Jurkat, Clone E6-1 (cell line): ENCODE data around the gene PMF1.
A peak's percentile ranks its signal among the peaks of the same experiment; 100 is the strongest.

Experiments
- DNase-seq: peaks from one replicate; pipeline ENCODE4 v3.0.0-alpha.2; 2011; ENCODE audit warnings: low read depth, low spot score
- H3K4me3 ChIP-seq: 2 replicates; pipeline ENCODE4 v1.5.1; 2011; ENCODE audit warnings: mild to moderate bottlenecking, low read length, control low read depth, moderate library complexity

The PMF1 gene

DNA sequence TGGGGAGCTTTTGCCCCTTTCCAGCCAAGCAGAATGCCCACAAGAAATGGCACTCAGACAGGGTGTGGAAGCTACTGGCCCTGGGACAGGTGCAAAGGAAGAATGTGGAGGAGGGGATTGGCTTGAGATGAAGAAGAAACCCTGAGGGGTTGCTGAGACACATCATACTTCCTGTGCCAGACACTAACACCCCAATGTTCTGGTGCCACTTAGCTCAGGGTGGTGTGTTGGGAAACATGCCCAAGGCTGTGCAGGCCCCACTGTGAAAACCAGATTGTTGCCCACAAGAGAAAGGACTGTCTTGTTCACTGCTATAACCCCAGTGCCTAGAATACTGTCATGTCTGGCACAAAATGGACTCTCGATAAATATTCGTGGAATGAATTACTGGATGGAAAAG lies 44.9 kb downstream of the PMF1 start:
- H3K4me3 ChIP-seq: no peak overlapping the region
- peak; percentile 51 for DNase-seq

DNA sequence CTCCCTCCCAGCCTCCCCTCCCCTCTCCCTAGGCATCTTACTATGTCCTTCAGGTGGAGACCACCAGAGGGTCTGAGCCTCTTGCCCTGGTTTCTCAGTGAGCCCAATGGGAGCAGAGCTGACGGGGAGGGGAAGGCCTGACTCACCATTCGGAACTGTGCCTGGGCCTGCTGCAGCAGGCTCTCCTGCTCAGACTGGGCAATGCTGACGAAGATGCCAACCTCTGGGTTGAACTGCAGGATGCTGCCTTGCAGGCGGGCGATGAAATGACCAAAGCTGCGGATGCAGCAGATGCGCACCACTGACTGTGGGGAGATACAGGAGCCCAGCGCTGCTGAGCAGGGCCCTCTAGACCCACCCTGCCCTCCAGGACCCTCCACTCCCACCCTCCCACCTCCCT lies 46.1 kb downstream of the PMF1 start:
- no peak overlapping the region for H3K4me3 ChIP-seq
- no peak for DNase-seq

DNA sequence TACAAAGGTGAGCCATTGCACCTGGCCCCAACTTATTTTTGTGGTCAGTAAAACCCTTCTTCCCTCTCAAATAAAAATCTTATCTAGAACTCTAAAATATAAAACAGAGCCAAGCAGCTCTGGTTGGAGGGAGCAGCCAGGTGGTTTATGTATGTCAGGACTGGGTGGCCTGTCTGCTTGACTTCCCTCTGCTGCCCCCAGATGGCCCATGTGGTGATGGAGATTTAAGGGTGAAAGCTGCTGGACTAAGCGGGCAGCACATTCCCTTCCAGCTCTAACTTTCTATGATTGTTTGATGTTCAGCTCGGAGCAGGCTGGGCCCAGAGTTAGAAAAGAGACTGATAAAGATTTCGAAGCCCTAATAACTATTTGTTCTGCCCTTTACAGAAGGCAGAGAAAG lies 47.0 kb downstream of the PMF1 start:
- no peak for DNase-seq
- no peak overlapping the region for H3K4me3 ChIP-seq

DNA sequence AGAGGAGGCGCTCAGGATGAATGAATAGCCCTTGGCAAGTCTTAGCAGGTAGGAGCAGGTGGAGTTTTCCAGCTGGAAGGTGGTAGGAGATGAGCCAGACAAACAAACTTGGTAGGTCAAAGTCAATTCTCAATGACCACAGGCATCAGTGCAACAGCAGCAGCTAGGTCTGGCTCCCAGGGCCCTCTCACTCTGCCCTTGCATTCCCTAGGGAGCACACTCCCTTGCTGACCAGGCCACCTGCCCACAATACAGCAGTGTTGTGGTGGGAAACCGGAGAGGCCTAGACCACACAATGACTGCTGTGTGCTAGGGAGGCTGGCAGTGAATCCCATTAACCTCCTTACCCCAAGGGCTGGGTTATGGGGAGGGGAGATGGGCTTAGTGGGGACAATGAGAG lies 48.1 kb downstream of the PMF1 start:
- H3K4me3 ChIP-seq: no peak overlapping the region
- DNase-seq: no peak

DNA sequence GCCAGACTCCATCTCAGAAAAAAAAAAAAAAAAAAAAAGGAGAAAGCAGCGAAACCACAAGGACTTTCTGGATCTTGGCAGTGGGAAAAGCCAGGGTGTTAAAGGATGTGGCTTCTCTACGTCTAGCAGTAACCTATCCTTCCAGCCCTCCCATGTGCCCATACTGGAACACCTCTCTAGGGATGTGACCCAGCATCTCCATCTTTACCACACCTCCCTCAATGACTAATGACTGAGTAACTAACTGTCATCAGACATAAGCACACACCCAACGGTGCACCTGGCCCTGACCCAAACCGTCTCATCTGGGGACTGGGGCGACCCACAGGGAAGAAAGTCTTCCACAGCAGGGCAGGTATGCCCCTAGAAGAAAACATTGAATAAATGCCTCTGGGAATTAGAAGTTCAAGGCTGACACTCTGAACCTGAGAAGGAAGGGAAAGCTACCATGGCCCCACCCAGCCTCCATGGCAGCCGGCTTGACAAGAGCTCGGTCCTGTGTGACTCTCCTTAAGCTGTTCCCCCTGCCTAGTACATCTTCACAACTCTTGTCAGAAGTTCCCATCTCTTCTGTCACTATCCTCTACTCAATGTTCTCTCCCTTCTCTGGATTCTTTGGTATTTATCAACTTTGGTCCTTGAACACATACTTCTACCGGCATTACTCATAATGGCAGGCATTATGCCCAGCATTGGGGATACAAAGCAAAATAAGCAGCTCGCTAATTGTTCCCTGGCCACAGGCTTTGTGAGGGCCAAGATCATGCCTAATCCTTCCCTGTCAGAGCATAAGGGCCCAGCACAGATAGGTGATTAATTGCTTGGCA lies 49.9 kb downstream of the PMF1 start:
- no peak overlapping the region for H3K4me3 ChIP-seq
- DNase-seq: no peak

DNA sequence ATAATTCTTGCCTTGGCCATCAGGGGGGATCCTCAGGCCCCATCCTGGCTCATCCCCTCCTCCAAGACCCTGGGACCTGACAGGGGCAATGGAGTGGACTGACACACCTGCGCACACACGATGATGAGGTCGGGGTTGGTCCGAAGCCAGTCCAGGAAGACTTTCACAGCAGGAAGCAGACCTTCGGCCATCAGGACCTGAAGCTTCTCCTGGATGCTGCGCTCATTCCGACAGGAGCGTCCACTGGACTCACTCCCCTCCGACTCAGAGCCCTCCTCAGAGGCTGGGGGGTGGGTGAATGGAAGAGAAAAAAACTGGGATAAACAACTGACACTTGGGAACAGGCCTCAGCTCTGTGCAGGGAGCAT lies 50.5 kb downstream of the PMF1 start:
- no peak for DNase-seq
- H3K4me3 ChIP-seq: no peak overlapping the region

DNA sequence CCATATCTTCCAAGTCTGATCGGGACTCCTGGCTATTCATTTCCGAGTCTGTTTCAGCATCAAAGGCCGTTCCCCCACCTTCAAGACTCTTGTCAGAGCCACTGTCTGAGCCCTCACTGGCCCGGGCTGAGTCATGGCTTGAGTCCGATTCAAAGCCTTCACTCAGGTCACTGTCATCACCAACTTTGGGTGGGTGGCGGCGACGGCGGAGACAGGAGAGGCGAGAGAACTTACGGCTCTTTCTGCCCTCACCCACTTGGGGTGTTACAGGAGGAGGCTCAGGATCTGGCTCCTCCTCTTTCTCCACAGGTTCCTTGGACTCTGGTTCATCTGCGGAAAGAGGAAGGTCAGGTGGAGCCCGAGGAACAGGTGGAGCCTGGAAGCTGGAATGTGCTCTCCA lies 53.2 kb downstream of the PMF1 start:
- no peak overlapping the region for H3K4me3 ChIP-seq
- no peak for DNase-seq

DNA sequence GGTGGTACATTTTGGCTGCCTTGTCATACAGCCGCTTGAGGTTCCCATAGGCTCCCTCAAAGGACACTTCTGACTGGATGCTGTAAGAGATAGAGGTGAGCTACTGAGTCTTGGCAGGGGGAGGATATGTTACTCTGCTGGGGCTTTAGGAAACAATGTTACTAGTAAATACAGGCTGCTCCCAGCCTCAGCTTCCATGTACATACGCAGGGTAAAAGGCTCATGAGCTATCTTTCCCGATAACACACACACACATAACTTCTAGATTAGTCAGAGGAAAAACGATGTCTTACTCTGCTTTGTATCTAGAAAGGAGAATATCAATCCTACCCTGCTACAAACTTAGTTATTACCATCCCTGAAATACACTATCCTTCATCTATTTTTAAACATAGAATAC lies 55.5 kb downstream of the PMF1 start:
- H3K4me3 ChIP-seq: no peak overlapping the region
- DNase-seq: no peak

DNA sequence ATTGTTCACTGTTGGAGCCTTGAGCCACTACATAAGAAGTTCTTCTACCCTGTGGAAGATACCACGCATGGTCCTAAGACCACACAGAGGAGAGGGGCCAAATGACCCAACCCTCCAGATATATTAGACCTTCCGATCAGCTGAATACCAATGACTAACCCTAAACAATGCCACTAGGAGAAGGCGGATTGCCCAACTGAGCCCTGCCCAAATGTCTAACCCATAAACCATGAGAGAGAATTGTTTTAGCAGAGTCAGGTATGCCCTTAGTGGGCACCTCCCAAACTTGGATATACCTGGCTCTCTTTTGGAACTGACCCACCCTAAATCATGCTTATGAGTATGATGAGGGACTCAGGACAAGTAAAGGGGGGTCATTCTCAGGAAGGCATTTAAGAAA lies 57.5 kb downstream of the PMF1 start:
- no peak overlapping the region for H3K4me3 ChIP-seq
- DNase-seq: no peak

DNA sequence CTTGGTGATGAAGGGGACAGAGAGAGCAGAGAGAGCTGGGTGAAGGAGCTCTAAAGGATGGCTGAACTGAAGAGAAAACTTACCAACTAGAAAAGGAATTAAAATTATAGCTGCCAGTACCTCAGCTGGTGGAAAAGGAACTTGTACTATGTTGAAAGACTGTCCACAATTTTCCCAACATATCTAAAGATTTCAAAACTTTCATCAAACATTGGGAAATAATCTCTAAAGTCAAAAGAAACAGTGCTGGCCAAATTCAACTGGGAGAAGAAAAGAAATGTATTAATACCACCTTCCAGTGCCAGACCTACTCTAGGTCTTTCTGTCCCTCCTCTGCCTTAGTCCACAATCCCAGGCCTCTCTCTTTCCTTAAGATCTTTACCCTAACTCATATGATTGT lies 63.7 kb downstream of the PMF1 start:
- DNase-seq: no peak
- no peak overlapping the region for H3K4me3 ChIP-seq

DNA sequence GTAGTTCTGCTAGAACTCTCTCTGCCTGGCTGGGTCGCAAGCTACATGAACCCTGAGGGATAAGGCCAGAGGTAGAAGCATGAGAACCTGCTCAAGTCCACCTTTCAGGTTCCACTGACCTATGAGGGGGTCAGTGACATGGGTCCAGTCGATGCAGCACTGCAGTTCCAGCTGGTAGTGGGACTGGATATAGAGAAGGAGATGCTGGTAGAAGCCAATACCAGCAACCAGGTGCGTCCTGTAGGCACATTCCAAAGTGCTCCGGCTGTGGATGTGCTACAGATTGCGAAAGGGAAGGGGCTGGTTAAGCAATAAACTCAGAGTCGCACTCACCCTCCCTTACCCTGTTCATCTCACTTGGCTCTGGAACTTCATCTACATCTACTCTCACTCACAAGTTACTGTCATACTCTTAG lies 64.2 kb downstream of the PMF1 start:
- no peak overlapping the region for H3K4me3 ChIP-seq
- DNase-seq: no peak

DNA sequence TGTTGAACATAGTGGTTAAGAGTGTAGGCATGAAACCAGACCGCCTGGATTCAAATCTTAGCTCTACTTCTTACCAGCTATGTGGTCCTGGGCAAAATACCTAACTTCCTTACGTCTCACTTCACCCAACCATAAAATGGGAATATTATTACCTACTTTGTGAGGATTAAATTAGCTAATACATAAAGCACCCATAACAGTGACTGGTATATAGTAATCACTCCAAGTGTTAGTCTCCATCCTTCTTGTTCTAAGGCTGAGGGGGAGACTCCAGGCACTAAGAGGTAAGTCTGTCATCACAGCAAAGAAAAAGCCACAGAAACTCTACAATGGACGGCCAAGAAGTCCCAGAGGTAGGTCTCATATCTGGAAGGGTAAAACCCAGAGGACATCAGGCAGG lies 67.0 kb downstream of the PMF1 start:
- no peak for DNase-seq
- no peak overlapping the region for H3K4me3 ChIP-seq

DNA sequence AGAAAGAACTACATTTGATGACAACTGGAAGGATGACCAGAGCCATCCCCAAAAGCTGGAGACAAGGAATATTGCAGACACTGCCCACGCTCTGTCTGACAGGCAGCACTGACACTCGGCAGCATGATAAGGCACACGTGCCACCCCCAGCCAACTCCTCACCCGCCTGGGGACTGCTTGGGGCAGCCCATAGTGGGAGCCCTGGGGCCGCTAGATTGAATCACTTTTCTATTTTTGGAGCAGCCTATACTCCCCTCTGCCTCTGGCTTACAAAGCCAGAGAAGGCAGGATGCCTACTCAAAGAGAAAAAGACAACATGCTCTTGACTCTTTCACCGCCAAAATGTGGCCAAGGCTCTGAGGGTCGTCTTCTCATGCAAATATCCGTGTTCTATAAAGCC lies 68.5 kb downstream of the PMF1 start:
- DNase-seq: no peak
- H3K4me3 ChIP-seq: peak overlapping the region; percentile 81

DNA sequence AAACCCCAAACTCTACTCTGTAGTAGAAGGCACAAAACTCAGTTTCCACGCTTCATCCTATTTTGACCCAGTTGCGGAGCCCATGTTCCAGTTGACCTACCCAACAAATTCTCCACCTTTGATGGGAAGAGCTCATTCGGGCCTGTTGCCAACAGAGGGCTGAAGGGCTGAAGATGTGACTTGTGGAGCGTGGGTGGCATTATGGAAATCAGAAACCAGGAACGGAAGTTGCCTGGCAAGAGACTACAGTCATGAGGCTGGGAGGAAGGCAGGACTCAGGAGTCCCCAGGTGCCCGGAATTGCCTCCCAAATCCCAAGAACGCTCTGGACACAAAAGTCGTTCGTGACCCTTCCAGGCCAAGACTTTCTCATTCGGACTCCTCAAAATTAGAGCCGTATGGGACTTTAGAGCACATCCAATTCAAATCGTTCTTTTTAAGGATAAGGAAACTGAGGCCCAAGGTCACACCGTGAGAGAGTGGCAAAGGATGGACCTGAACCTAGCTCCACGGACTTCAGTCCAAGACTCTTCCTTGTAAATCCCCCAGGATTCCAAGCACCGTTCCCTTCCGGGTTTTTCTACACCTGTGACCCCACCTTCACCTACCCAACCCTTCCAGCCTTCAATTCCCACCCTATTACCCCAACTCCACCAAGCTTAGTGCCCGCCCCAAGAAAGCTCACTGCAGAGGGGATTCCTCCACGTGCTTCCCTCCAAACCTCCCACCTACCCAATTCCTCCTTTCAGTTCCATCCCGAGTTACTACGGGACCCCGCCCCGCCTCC lies 69.1 kb downstream of the PMF1 start:
- no peak for DNase-seq
- peak overlapping the region; percentile 81 for H3K4me3 ChIP-seq

DNA sequence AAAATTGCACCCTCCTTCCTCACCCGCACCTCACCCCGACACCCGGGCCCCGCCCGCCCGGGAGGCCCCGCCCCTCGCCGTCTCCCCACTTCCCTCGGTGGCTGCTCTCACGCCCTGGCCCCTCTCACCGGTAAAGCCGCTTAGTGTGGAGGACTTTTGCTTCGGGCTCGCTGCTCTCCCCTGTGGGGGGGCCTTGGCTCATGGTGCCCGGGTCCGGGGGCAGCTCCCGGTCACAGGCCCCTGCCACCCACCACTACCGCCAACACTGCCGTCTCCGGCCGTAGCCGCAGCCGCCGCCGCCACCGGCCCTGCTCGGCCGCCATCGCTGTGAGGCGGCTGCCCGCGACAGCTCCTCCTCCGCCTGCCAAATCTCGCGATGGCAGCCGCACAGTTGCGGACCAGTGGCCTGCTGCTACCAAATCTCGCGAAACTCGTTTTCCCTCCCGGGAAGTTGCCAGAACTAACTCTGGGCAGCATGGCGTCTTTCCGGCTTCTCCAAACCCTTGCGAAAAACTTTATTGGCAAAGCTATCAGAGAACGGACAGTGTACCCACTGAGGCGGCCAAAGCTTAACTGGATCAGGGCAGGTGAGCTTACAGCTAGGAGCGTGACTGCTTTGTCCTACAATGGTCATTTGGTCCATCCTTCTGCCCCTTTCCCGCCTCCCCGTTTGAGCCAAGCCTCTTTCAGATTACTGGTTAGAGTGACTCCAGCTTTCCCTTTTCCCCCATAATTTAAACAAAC lies 69.8 kb downstream of the PMF1 start, which contains the start of gene SMG5:
Gene SMG5, minus strand, starts transcription at position 347 of the 744 bp plus-strand sequence. Its CDS starts 145 bp downstream, at position 202.
- H3K4me3 ChIP-seq: peak within 1 kb of the TSS; percentile 81
- peak; percentile 99 for DNase-seq

DNA sequence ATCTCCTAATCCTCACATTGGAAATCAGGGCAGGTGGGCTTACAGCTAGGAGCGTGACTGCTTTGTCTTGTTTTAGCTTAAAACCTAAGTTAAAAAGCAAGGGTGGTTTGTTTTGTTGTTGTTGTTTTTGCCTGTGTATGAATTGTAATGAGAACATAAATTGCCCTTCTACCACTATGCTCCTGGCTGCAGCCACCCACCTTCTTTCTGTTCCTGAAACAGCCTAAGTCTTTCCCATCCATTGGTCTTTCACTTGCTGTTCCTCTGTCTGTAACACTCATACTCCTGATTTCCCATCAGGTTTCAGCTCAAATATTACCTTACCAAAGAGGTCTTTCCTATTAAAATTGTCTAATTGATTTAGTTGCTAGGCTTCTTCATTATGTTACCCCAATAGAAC lies 70.7 kb downstream of the PMF1 start:
- peak overlapping the region; percentile 81 for H3K4me3 ChIP-seq
- no peak for DNase-seq

DNA sequence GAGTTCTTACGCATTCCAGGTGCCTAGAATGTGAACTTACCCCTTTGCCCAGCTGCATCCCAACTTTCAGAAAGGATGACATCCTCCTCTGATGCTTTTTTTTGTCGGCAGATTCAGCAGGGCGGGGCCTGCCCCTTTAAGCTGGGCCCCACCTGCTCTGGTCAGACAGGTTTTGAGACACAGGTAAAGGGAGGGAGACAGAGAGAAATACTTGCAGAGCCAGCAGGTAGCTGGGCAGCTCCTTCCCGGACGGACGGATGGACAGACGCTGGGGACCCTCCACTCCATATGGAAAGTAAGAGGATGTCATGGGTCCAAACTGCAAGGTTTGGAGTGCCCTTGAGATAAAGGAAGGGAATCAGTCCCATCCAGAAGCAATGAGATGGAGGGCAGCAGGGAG lies 71.3 kb downstream of the PMF1 start, which contains the start of gene TMEM79:
Gene TMEM79, plus strand, starts transcription at position 214 of the 400 bp plus-strand sequence. CDS start 902 bp downstream, outside the sequence.
- peak within 1 kb of the TSS; percentile 81 for H3K4me3 ChIP-seq
- no peak for DNase-seq

DNA sequence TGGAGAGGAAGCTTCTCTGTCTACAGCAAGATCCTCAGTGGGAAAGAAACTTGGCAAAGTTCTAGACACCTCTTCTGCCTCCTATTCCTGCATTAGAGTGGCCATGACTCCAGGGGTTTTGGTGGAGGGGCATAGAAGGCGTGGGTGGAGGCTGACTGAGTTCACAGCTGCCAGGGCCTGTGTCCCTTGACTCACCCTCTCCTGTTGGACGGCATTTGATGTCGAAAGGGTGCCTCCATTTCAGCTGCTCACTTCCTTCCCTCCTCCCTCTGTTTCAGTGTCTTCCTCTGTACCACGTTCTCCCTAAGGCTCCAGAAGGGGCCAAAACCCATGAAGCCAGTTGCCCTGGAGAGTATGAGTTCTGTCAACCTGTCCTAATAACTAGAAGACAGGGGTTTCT lies 72.0 kb downstream of the PMF1 start:
- H3K4me3 ChIP-seq: no peak overlapping the region
- no peak for DNase-seq

DNA sequence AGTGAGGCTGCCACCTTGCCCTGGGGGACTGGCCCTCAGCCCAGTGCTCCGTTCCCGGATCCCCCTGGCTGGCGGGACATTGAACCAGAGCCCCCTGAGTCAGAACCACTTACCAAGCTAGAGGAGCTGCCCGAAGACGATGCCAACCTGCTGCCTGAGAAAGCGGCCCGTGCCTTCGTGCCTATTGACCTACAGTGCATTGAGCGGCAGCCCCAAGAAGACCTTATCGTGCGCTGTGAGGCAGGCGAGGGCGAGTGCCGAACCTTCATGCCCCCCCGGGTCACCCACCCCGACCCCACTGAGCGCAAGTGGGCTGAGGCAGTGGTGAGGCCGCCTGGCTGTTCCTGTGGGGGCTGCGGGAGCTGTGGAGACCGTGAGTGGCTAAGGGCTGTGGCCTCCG lies 72.6 kb downstream of the PMF1 start:
- no peak overlapping the region for H3K4me3 ChIP-seq
- DNase-seq: no peak

DNA sequence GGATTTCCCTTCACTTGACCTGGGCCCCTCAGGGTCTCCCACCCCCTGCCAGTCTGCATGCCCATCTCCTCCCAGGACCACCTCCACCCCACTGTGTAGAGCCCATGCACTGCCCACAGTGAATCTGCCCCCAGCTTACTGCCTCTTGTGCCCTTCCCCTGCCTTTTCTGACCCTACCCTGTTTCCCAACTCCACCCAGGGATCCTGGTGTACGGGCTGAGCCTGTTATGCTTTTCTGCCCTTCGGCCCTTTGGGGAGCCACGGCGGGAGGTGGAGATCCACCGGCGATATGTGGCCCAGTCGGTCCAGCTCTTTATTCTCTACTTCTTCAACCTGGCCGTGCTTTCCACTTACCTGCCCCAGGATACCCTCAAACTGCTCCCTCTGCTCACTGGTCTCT lies 73.3 kb downstream of the PMF1 start:
- H3K4me3 ChIP-seq: no peak overlapping the region
- no peak for DNase-seq
